Small intestine (tissue), 7 donors: ENCODE results near the gene ADAMTS18. TPM values are rescaled to one million over a fixed set of nuclear protein-coding genes. Genes with fewer than 3 reads are reported as not detected.

Experiments used
- DNase-seq, 2 donors: peaks; one replicate each; pipeline versions ENCODE4 v3.0.0 to v3.0.0-alpha.2; 2013
- FAIRE-seq: peaks from 2 replicates; lab custom pipeline; 2012; peaks lifted over from hg19 to GRCh38; lab: Jason Lieb, UNC
- H3K27ac ChIP-seq, 3 donors: one replicate each; pipeline ENCODE4 v1.5.1; 2013; ENCODE audit warnings: low read length in 2 of 3, mild to moderate bottlenecking in 2 of 3, control low read depth in 1 of 3, inconsistent platforms in 1 of 3, low read depth in 1 of 3, moderate library complexity in 1 of 3
- H3K27me3 ChIP-seq, 3 donors: one replicate each; pipeline ENCODE4 v1.6.1; 2013; ENCODE audit warnings: low read length in 3 of 3, inconsistent platforms in 1 of 3; ENCODE audit not compliant: control insufficient read depth in 3 of 3, insufficient read depth in 3 of 3
- H3K36me3 ChIP-seq, 3 donors: one replicate each; pipeline ENCODE4 v1.6.1; 2013; ENCODE audit warnings: low read length in 3 of 3, inconsistent platforms in 1 of 3, low read depth in 1 of 3, mild to moderate bottlenecking in 1 of 3, moderate library complexity in 1 of 3; ENCODE audit not compliant: control insufficient read depth in 3 of 3, insufficient read depth in 2 of 3
- H3K4me1 ChIP-seq, 3 donors: one replicate each; pipeline ENCODE4 v1.6.1; 2013; ENCODE audit warnings: low read length in 2 of 3, inconsistent platforms in 1 of 3, low read depth in 1 of 3, mild to moderate bottlenecking in 1 of 3, moderate library complexity in 1 of 3; ENCODE audit not compliant: control insufficient read depth in 3 of 3, insufficient read depth in 2 of 3
- H3K4me3 ChIP-seq, 3 donors: one replicate each; pipeline ENCODE4 v1.5.1; 2013; ENCODE audit warnings: low read length in 3 of 3, control low read depth in 1 of 3, inconsistent platforms in 1 of 3, low read depth in 1 of 3, mild to moderate bottlenecking in 1 of 3, moderate library complexity in 1 of 3
- H3K9me3 ChIP-seq, 2 donors: one replicate each; pipeline ENCODE4 v1.6.1; 2013; ENCODE audit warnings: low read depth in 1 of 2, low read length in 1 of 2; ENCODE audit not compliant: control insufficient read depth in 2 of 2, insufficient read depth in 1 of 2
- WGBS, 3 donors: extraction: QIAGEN DNeasy Blood & Tissue Kit; methylation state at CpG; one replicate each; pipeline ENCODE4 v1.1.7; 2013; 5-methylcytosine and 5-hydroxymethylcytosine counted together
- polyA plus RNA-seq, 4 donors: library from polyadenylated mRNA; stranded (reverse) in 3 of 4; unstranded in 1 of 4; fragments of 200-250 nt in 3 of 4; fragments of 120-200 nt in 1 of 4; gene quantifications; one replicate each; pipeline versions ENCODE4 v1.2.1 to v1.2.3, GENCODE V29; 2013
- donor health status: healthy with polysubstance abuse.
- donor health status: control.
- donor health status: control.
- donor health status: Bipolar disorder and iron deficiency.
- donor health status: healthy.

Gene ADAMTS18
- polyA plus RNA-seq, 4 donors: 0.03 to 2.2 TPM; not detected in 2

DNA sequence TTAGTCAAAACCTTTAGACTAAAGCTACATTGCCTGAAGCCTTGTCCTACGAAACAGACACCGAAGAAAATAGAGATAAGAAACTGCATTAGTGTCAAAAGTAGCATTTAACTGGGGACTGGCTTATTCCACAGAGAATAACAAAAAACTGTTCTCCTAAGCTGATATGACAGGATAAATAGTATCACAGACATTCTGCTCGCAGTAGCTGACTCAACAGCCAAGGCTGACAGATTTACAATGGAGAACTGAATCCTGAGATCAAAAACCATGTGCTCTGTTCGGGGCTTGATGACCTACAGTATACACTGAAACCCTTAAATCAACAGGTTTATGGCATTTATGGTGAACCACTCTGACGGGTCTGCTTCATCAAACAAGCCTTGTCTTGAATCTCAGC, 25.5 kb downstream of the ADAMTS18 start:
- Histone ChIP-seq H3K9me3 (no peaks in the 10 kb centered on the region), H3K4me1 (no peaks in the 10 kb centered on the region), H3K27ac (no peak overlapping the region), H3K36me3 (no peaks in the 10 kb centered on the region), H3K27me3 (no peaks in the 10 kb centered on the region), H3K4me3 (no peak overlapping the region)
- DNase-seq (no peak), FAIRE-seq (no peak)
- 15 to 43% (median 40%) methylated on average over 5 of the region's 5 CpGs for WGBS, 3 donors

DNA sequence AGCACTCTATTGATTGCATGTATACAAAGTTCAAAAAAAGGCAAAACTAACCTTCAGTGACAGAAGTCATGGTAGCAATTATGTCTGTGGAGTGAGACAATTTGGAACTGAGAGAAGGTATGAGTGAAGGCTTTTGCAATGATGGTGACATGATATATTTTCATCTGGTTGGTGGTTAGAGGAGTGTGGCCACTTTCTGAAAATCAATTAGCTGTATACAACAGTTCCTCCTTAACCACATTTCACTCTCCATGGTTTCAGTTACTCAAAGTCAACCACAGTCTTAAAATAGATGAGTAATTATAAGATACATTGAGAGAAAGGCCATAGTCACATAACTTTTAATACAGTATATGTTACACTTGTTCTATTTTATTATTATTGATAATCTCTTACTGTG, 26.2 kb downstream of the ADAMTS18 start:
- no peak for FAIRE-seq
- Histone ChIP-seq H3K27ac (no peak overlapping the region), H3K27me3 (no peaks in the 10 kb centered on the region), H3K9me3 (no peaks in the 10 kb centered on the region), H3K4me3 (no peak overlapping the region), H3K4me1 (no peaks in the 10 kb centered on the region), H3K36me3 (no peaks in the 10 kb centered on the region)
- no peak for DNase-seq

DNA sequence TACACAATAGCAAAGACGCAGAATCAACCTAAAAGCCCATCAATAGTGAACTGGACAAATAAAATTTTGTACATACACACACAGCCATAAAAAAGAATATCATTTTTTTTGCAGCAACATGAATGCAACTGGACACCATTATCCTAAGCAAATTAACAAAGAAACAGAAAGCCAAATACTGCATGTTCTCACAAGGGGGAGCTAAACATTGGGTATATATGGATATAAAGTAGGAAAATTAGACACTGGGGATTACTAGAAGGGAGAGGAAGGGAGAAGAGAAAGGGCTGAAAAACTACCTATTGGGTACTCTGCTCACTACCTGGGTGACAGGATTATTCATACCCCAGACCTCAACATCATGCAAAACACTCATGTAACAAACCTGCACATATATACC, 28.2 kb downstream of the ADAMTS18 start:
- H3K9me3 ChIP-seq: no peaks in the 10 kb centered on the region
- 84 to 96% (median 92%) methylated on average over 1 of the region's 1 CpG for WGBS, 3 donors
- DNase-seq: no peak
- H3K27ac ChIP-seq: no peak overlapping the region
- no peaks in the 10 kb centered on the region for H3K27me3 ChIP-seq
- H3K36me3 ChIP-seq: no peaks in the 10 kb centered on the region
- no peaks in the 10 kb centered on the region for H3K4me1 ChIP-seq
- H3K4me3 ChIP-seq: no peak overlapping the region
- no peak for FAIRE-seq

DNA sequence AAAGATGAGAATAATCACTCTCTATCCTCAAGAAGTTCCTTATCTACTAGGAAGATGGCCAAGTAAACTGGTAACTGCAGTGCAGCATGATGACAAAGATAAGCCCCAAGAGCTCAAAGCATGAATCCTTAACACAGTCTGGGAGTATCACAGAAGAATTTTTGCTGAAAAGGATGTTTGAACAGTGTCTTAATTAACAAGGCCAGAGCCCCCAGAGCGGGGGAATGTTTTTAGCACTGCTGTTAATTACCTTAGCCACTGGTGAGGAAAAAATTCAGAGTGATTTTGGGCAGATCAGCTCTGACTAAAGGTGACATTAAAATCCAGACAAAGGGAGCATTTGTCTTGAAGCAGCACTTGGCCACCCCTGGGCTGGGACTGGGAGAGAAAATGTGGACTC, 30.1 kb downstream of the ADAMTS18 start:
- DNase-seq (no peak), FAIRE-seq (no peak)
- H3K36me3 ChIP-seq: no peaks in the 10 kb centered on the region
- WGBS, 3 donors: 53 to 65% (median 57%) methylated on average over 1 of the region's 1 CpG
- H3K4me3 ChIP-seq: no peak overlapping the region
- no peak overlapping the region for H3K27ac ChIP-seq
- H3K27me3 ChIP-seq: no peaks in the 10 kb centered on the region
- no peaks in the 10 kb centered on the region for H3K9me3 ChIP-seq
- H3K4me1 ChIP-seq: no peaks in the 10 kb centered on the region

- no peaks in the 10 kb centered on the region for H3K36me3 ChIP-seq
- DNase-seq: no peak
- FAIRE-seq: no peak
- no peak overlapping the region for H3K27ac ChIP-seq
- 44 to 61% (median 60%) methylated on average over 2 of the region's 2 CpGs for WGBS, 3 donors
- H3K4me3 ChIP-seq: no peak overlapping the region
- no peaks in the 10 kb centered on the region for H3K9me3 ChIP-seq
- no peaks in the 10 kb centered on the region for H3K27me3 ChIP-seq
- no peaks in the 10 kb centered on the region for H3K4me1 ChIP-seq
These were observed 31.1 kb downstream of the ADAMTS18 start for GRCh38 chr16:77403732-77404131.

GRCh38 chr16:77402672-77403071, 32.2 kb downstream of the ADAMTS18 start:
- FAIRE-seq (no peak), DNase-seq (no peak)
- Histone ChIP-seq H3K4me1 (no peaks in the 10 kb centered on the region), H3K27me3 (no peaks in the 10 kb centered on the region), H3K27ac (no peak overlapping the region), H3K9me3 (no peaks in the 10 kb centered on the region), H3K4me3 (no peak overlapping the region), H3K36me3 (no peaks in the 10 kb centered on the region)
- 73 to 81% (median 81%) methylated on average over 2 of the region's 2 CpGs for WGBS, 3 donors

GRCh38 chr16:77402118-77402517, 32.7 kb downstream of the ADAMTS18 start:
- DNase-seq: no peak
- Histone ChIP-seq H3K4me1 (no peaks in the 10 kb centered on the region), H3K4me3 (no peak overlapping the region), H3K27me3 (no peaks in the 10 kb centered on the region), H3K9me3 (no peaks in the 10 kb centered on the region), H3K36me3 (no peaks in the 10 kb centered on the region), H3K27ac (no peak overlapping the region)
- FAIRE-seq: no peak
- WGBS, 3 donors: 81 to 84% (median 81%) methylated on average over 6 of the region's 6 CpGs

- H3K4me1 ChIP-seq: no peaks in the 10 kb centered on the region
- no peak overlapping the region for H3K27ac ChIP-seq
- no peak overlapping the region for H3K4me3 ChIP-seq
- H3K27me3 ChIP-seq: no peaks in the 10 kb centered on the region
- WGBS, 3 donors: 67 to 86% (median 70%) methylated on average over 2 of the region's 2 CpGs
- H3K9me3 ChIP-seq: no peaks in the 10 kb centered on the region
- no peaks in the 10 kb centered on the region for H3K36me3 ChIP-seq
- no peak for DNase-seq
- FAIRE-seq: no peak
These were observed 35.3 kb downstream of the ADAMTS18 start for GRCh38 chr16:77399546-77399945.

DNA sequence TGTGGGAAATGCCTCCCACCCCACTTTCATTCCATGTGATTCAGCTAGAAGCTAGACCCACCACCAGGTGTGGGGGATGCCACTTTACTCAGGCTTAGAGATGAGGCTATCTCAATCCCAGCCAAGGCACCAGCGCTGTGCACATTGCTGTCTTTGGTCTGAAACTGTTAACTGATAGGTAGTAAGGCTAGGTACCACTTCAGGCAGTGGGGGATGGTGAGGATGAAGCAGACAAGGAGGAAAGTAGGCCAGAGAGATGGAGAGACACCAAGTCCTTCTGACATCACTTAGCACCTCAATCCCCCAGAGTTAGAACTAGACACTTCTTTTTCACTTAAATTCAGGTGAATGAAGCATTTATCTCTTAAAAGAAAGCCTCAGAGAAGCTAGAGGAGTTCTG, 35.8 kb downstream of the ADAMTS18 start:
- Histone ChIP-seq H3K27me3 (no peaks in the 10 kb centered on the region), H3K36me3 (no peaks in the 10 kb centered on the region), H3K4me3 (no peak overlapping the region), H3K27ac (no peak overlapping the region), H3K9me3 (no peaks in the 10 kb centered on the region), H3K4me1 (no peaks in the 10 kb centered on the region)
- DNase-seq (no peak), FAIRE-seq (no peak)
- 50 to 82% (median 61%) methylated on average over 1 of the region's 1 CpG for WGBS, 3 donors
